ENCODE data around the gene HBA2. TPM values are rescaled to one million over a fixed set of nuclear protein-coding genes. Genes with fewer than 3 reads are reported as not detected.
"Not testable (repeated sequence)": the region's sequence is repeated elsewhere in the genome, so short reads cannot be mapped to it uniquely, and the experiment has no call there.

HBA2 gene
- total RNA-seq, 1 experiment from 2014 or later, result not detected

DNA sequence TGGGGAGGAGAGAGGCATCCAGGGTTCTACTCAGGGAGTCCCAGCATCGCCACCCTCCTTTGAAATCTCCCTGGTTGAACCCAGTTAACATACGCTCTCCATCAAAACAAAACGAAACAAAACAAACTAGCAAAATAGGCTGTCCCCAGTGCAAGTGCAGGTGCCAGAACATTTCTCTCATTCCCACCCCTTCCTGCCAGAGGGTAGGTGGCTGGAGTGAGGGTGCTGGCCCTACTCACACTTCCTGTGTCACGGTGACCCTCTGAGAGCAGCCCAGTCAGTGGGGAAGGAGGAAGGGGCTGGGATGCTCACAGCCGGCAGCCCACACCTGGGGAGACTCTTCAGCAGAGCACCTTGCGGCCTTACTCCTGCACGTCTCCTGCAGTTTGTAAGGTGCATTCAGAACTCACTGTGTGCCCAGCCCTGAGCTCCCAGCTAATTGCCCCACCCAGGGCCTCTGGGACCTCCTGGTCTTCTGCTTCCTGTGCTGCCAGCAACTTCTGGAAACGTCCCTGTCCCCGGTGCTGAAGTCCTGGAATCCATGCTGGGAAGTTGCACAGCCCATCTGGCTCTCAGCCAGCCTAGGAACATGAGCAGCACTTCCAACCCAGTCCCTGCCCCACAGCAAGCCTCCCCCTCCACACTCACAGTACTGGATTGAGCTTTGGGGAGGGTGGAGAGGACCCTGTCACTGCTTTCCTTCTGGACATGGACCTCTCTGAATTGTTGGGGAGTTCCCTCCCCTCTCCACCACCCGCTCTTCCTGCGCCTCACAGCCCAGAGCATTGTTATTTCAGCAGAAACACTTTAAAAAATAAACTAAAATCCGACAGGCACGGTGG, 1.5 kb downstream of the HBA2 start:
- peak; percentile 44 for DNase-seq (ENCODE audit: low read depth)

DNA sequence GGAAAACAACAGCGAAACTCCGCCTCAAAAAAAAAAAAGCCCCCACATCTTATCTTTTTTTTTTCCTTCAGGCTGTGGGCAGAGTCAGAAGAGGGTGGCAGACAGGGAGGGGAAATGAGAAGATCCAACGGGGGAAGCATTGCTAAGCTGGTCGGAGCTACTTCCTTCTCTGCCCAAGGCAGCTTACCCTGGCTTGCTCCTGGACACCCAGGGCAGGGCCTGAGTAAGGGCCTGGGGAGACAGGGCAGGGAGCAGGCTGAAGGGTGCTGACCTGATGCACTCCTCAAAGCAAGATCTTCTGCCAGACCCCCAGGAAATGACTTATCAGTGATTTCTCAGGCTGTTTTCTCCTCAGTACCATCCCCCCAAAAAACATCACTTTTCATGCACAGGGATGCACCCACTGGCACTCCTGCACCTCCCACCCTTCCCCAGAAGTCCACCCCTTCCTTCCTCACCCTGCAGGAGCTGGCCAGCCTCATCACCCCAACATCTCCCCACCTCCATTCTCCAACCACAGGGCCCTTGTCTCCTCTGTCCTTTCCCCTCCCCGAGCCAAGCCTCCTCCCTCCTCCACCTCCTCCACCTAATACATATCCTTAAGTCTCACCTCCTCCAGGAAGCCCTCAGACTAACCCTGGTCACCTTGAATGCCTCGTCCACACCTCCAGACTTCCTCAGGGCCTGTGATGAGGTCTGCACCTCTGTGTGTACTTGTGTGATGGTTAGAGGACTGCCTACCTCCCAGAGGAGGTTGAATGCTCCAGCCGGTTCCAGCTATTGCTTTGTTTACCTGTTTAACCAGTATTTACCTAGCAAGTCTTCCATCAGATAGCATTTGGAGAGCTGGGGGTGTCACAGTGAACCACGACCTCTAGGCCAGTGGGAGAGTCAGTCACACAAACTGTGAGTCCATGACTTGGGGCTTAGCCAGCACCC, 2.6 kb downstream of the HBA2 start:
- DNase-seq (ENCODE audit: low read depth), result no peak

DNA sequence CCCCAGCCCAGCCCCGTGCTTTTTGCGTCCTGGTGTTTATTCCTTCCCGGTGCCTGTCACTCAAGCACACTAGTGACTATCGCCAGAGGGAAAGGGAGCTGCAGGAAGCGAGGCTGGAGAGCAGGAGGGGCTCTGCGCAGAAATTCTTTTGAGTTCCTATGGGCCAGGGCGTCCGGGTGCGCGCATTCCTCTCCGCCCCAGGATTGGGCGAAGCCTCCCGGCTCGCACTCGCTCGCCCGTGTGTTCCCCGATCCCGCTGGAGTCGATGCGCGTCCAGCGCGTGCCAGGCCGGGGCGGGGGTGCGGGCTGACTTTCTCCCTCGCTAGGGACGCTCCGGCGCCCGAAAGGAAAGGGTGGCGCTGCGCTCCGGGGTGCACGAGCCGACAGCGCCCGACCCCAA, 3.3 kb downstream of the HBA2 start:
- not testable (repeated sequence) for DNase-seq (ENCODE audit: low read depth)

DNA sequence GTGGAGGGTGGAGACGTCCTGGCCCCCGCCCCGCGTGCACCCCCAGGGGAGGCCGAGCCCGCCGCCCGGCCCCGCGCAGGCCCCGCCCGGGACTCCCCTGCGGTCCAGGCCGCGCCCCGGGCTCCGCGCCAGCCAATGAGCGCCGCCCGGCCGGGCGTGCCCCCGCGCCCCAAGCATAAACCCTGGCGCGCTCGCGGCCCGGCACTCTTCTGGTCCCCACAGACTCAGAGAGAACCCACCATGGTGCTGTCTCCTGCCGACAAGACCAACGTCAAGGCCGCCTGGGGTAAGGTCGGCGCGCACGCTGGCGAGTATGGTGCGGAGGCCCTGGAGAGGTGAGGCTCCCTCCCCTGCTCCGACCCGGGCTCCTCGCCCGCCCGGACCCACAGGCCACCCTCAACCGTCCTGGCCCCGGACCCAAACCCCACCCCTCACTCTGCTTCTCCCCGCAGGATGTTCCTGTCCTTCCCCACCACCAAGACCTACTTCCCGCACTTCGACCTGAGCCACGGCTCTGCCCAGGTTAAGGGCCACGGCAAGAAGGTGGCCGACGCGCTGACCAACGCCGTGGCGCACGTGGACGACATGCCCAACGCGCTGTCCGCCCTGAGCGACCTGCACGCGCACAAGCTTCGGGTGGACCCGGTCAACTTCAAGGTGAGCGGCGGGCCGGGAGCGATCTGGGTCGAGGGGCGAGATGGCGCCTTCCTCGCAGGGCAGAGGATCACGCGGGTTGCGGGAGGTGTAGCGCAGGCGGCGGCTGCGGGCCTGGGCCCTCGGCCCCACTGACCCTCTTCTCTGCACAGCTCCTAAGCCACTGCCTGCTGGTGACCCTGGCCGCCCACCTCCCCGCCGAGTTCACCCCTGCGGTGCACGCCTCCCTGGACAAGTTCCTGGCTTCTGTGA, 4.1 kb downstream of the HBA2 start, which contains the start of gene HBA1:
Gene HBA1, plus strand, starts transcription at position 204 of the 906 bp plus-strand sequence. Its CDS starts 37 bp downstream, at position 241.
- not testable (repeated sequence) for DNase-seq (ENCODE audit: low read depth)

DNA sequence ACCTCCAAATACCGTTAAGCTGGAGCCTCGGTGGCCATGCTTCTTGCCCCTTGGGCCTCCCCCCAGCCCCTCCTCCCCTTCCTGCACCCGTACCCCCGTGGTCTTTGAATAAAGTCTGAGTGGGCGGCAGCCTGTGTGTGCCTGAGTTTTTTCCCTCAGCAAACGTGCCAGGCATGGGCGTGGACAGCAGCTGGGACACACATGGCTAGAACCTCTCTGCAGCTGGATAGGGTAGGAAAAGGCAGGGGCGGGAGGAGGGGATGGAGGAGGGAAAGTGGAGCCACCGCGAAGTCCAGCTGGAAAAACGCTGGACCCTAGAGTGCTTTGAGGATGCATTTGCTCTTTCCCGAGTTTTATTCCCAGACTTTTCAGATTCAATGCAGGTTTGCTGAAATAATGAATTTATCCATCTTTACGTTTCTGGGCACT, 4.7 kb downstream of the HBA2 start:
- DNase-seq (ENCODE audit: low read depth), result no peak

DNA sequence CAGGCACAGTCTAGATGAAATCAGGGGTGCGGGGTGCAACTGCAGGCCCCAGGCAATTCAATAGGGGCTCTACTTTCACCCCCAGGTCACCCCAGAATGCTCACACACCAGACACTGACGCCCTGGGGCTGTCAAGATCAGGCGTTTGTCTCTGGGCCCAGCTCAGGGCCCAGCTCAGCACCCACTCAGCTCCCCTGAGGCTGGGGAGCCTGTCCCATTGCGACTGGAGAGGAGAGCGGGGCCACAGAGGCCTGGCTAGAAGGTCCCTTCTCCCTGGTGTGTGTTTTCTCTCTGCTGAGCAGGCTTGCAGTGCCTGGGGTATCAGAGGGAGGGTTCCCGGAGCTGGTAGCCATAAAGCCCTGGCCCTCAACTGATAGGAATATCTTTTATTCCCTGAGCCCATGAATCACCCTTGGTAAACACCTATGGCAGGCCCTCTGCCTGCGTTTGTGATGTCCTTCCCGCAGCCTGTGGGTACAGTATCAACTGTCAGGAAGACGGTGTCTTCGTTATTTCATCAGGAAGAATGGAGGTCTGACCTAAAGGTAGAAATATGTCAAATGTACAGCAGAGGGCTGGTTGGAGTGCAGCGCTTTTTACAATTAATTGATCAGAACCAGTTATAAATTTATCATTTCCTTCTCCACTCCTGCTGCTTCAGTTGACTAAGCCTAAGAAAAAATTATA, 5.4 kb downstream of the HBA2 start:
- peak; percentile 23 for DNase-seq (ENCODE audit: low read depth)

DNA sequence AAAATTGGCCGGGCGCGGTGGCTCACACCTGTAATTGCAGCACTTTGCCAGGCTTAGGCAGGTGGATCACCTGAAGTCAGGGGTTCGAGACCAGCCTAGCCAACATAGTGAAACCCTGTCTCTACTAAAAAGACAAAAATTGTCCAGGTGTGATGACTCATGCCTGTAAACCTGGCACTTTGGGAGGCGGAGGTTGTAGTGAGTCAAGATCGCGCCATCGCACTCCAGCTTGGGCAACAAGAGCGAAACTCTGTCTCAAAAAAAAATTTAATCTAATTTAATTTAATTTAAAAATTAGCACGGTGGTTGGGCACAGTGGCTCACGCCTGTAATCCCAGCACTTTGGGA, 6.0 kb downstream of the HBA2 start:
- DNase-seq (ENCODE audit: low read depth), result no peak

DNA sequence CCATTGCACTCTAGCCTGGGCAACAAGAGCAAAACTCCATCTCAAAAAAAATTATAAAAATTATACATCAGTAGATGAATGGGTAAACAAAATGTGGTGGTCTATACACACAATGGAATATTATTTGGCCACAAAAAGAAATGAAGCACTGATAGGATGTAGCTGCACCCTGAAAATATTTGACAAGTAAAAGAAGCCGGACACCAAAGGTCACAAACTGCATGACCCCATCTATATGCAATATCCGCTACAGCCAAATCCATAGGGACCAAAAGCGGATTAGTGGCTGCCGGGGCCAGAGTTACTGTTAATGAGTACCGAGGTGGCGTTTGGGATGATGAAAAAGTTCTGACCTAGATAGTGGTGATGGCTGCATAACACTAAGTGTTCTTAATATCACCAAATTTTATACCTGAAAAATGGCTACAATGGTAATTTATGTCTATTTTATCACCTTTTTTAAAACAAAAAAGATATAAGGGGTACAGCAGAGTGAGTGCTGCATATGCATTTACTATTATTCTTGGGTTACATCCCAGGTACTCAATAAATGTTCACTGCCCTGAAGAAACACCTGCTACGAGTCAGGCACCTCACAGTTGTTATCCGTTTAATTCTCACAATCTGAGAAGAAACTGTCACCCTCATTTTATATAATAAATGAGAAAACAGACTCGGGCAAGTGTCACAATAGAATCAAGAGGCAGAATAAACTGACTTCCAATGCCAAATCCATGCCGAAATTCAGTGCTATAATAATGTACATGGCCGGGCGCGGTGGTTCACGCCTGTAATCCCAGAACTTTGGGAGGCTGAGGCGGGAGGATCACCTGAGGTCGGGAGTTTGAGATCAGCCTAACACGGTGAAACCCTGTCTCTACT, 6.8 kb downstream of the HBA2 start:
- DNase-seq (ENCODE audit: low read depth), result no peak

DNA sequence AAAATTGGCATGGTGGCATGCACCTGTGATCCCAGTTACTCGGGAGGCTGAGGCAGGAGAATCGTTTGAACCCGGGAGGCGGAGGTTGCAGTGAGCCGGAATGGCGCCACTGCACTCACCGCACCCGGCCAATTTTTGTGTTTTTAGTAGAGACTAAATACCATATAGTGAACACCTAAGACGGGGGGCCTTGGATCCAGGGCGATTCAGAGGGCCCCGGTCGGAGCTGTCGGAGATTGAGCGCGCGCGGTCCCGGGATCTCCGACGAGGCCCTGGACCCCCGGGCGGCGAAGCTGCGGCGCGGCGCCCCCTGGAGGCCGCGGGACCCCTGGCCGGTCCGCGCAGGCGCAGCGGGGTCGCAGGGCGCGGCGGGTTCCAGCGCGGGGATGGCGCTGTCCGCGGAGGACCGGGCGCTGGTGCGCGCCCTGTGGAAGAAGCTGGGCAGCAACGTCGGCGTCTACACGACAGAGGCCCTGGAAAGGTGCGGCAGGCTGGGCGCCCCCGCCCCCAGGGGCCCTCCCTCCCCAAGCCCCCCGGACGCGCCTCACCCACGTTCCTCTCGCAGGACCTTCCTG, 7.5 kb downstream of the HBA2 start, which contains the start of gene HBQ1:
Gene HBQ1, plus strand, starts transcription at position 359 of the 575 bp plus-strand sequence. Its CDS starts 28 bp downstream, at position 387.
- DNase-seq (ENCODE audit: low read depth), result no peak

DNA sequence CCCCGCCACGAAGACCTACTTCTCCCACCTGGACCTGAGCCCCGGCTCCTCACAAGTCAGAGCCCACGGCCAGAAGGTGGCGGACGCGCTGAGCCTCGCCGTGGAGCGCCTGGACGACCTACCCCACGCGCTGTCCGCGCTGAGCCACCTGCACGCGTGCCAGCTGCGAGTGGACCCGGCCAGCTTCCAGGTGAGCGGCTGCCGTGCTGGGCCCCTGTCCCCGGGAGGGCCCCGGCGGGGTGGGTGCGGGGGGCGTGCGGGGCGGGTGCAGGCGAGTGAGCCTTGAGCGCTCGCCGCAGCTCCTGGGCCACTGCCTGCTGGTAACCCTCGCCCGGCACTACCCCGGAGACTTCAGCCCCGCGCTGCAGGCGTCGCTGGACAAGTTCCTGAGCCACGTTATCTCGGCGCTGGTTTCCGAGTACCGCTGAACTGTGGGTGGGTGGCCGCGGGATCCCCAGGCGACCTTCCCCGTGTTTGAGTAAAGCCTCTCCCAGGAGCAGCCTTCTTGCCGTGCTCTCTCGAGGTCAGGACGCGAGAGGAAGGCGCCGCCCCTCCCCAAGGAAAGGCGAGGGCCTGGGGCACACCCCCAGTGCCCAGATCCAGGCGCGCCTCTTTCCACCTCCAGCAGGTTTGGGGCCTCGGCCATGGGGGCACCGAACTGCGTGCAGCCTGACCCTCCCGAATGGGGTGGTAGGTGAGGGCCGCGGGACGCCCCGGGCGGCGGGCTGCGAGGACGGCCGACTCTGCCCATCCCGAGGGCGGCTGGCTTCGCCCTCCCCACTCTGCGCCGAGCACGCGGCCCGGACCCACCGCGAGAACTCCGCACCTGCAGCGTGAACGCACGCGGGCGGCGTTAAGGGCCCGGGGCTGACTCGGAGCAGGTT, 8.2 kb downstream of the HBA2 start:
- DNase-seq (ENCODE audit: low read depth), result peak; percentile 60

DNA sequence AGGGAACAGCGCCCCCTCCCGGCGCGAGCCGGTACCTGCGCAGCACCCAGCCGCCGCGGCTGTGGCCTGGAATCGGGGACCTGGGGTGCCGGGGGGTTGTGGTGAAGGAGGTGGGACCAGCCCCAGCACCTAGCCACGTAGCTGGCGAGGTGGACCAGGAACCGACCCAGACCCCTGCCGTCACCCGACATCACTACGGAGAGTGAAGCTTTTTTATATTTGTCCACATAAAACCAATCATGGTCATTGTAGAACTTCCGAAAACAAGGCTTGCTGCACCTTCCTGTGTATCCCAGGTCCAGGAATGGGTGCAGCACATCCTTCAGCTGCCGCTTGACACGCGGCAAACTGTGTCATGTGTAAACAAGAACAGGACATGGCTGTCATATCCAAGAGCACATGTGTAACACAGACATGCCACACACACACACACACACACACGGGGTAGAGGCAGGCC, 8.9 kb downstream of the HBA2 start:
- DNase-seq (ENCODE audit: low read depth), result no peak

DNA sequence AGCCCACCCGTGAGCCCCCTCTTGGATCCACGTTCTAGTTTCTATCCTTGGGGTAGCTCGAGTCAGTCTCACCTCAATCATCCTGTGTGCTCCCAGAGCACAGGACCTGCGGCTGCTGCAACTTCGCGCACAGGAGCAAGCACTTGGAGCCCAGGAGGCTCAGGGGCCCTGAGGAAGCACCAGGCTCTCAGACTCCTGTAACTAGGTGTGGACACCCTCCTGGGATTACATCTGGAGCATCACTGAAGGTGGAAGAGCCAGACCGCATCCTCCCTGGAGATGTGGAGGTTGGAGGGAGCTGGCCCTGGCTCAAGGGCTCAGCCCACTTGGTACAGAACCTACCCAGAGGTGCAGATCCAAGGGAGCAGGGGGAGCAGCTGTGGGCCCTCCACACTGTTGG, 10.3 kb downstream of the HBA2 start:
- DNase-seq (ENCODE audit: low read depth), result no peak

DNA sequence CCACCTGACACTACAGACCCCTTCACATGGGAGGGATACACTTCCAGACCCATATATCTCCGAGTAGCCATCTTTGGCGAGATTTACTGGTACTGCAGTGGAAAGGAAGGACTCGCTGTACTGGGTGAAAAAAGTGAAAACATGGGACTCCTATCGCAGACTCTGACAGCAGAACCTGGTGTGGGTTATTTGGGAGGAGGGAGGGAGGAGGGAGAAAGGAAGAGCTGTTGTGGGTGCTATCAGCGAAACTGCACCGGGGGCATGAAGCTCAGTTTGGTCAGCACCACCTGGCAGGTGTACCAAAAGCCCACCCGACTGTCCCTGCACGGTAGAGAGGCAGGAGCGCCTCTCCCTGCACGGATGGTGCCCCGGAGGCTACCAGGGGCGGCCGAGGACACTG, 12.5 kb downstream of the HBA2 start:
- no peak for DNase-seq (ENCODE audit: low read depth)

DNA sequence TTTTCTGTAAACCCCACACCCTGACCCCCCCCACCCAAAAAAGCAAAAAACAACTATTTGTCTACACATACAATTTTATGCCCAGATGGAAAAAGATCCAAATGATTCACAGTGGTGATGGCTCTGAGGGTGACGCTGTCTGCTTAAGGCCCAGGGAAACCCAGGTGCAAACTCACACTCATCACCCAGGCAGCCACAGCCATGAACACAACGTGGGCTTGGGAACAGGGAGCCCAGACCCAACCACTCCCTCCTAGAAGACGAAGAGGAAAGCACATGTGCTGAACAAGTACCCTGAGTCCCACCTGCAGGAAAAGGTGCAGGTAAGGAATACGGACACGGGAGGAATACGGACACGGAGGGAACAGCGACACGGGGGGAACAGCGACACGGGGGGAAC, 13.0 kb downstream of the HBA2 start:
- no peak for DNase-seq (ENCODE audit: low read depth)

DNA sequence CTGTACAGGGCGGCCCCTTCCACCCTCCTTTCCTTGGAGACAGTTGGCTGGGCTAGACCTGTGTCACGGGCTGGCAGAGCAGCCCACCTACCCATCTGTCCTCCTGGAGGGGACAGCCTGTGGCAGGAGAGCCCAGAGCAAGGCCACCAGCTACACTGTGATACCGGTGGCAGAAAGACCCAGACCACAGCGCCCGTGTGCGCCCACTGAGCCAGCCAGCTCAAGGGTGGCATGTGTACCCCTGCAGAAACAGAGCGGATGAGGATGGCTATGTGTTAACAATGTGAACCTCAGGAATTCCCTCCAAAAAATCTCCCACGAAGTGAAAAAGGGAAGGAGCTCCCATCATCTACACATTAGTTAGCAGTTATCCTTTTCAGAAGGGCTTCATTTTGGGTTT, 14.7 kb downstream of the HBA2 start:
- DNase-seq (ENCODE audit: low read depth), result no peak

DNA sequence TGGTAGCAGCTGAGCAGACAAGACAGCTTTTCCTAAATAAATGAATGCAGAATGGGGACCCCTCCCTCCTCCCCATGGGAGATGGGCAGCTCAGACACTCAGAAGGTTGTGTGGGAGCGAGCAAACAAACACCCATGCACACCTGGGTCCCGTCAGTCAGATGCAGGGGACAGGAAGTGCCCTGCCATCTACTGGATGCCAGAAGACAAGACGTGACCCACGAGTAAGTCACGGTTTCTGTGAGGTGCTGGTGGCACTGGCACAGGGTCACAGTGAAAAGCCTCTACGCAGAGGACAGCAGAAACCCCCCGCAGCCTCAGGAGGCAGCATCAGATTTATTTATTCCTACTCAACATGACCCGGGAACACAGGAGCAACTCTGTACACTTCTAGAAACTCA, 16.0 kb downstream of the HBA2 start:
- no peak for DNase-seq (ENCODE audit: low read depth)

DNA sequence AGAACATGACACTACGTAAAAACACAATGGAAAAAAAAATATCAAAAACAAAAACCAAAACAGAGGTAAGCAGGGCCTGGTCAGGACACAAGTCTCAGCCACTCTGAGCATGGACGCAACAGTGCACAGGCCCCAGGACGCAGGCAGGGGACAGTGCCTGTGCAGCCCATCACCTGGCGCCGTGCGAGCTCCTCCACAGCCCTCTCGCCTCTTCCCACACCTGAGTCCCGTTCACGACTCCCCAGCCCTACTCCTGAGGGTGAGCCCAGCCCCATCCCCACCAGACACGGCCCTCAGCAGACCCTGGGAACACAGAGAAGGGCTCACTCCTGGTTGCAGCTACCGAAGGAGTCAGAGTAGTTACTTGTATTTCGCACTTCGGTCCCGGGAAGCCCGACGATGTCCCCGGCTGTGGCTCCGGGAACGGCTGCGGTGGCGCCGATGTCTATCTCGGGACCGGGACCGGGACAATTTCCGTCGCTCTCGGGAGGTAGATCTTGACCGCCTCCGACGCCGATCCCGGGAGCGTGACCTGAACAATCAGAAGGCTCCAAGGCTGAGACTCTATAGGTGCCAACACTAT, 17.0 kb downstream of the HBA2 start:
- no peak for DNase-seq (ENCODE audit: low read depth)

DNA sequence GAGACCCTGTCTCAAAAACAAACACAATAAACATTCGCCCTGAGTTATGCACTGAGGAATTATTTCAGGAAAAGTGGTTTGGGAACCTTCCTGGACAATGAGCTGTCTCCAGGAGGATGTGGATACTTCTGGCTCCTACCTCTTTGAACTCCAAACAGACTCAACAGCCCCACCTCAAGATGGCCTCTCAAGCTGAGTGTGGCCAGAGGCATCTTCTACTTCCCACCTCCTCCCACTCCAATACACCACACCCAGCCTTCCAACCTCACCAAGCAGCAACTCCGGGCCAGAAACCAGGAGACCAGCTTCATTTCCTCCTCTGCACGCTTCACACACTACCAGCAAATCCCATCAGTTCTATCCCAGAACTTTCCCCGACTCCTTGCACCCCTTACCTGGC, 19.2 kb downstream of the HBA2 start:
- no peak for DNase-seq (ENCODE audit: low read depth)
